K562 (cell line): ENCODE results near the gene NENF. TPM values are rescaled to one million over a fixed set of nuclear protein-coding genes. Genes with fewer than 3 reads are reported as not detected.

Source experiments
- BCOR ChIP-seq: fragments of 450-650 bp; IDR thresholded peaks from 2 replicates; pipeline ENCODE4 v1.6.1; 2016
- BRD4 ChIP-seq: fragments of 200-600 bp; sonication (generic); IDR thresholded peaks from 2 replicates; pipeline ENCODE4 v1.6.1; 2017; ENCODE audit warnings: inconsistent platforms
- CTCF ChIP-seq, 3 experiments: IDR thresholded peaks in 2 of 3; conservative IDR thresholded peaks in 1 of 3; 2 replicates each; pipeline ENCODE4 v1.5.1; 2011 to 2012; ENCODE audit warnings: low read length in 3 of 3, mild to moderate bottlenecking in 3 of 3, control low read depth in 2 of 3, improper control_type of control experiment in 1 of 3, inconsistent platforms in 1 of 3, low read depth in 1 of 3, mixed read lengths in 1 of 3, moderate library complexity in 1 of 3; ENCODE audit not compliant: insufficient read depth in 2 of 3
- CTCFL ChIP-seq: IDR thresholded peaks from 2 replicates; pipeline ENCODE4 v1.6.1; 2011; ENCODE audit warnings: borderline replicate concordance, low read depth, mild to moderate bottlenecking, moderate library complexity, low read length; ENCODE audit not compliant: insufficient read depth, poor library complexity, severe bottlenecking
- DDX20 ChIP-seq: fragments of 450-650 bp; IDR thresholded peaks from 2 replicates; pipeline ENCODE4 v1.6.1; 2016; ENCODE audit warnings: missing genetic modification characterization, low read depth, mild to moderate bottlenecking, missing compliant biosample characterization, moderate library complexity
- EP300 ChIP-seq: IDR thresholded peaks from 2 replicates; pipeline ENCODE4 v1.6.1; 2012; ENCODE audit warnings: low read length, improper control_type of control experiment
- TBL1XR1 ChIP-seq, 2 experiments: IDR thresholded peaks; 2 replicates each; pipeline ENCODE4 v1.6.1; 2012; ENCODE audit warnings: improper control_type of control experiment in 2 of 2, low read length in 2 of 2, mild to moderate bottlenecking in 1 of 2
- U2AF2 ChIP-seq: fragments of 200-400 bp; formaldehyde crosslinking; optimal IDR thresholded peaks from 2 replicates; pipeline ENCODE3; 2017; ENCODE audit warnings: low read depth, mild to moderate bottlenecking, low read length
- ZNF232 ChIP-seq: sonication (generic); formaldehyde crosslinking; IDR thresholded peaks from 2 replicates; pipeline ENCODE4 v1.8.0; 2022; ENCODE audit warnings: mild to moderate bottlenecking, missing genetic modification reagents
- ZNF407 ChIP-seq: fragments of 450-650 bp; IDR thresholded peaks from 2 replicates; pipeline ENCODE4 v1.6.1; 2016; ENCODE audit warnings: low read depth
- ZNF511 ChIP-seq: sonication (generic); formaldehyde crosslinking; IDR thresholded peaks from 2 replicates; pipeline ENCODE4 v1.8.0; 2022; ENCODE audit warnings: mild to moderate bottlenecking, missing genetic modification reagents
- ZNF589 ChIP-seq: fragments of 200-800 bp; sonication (Bioruptor generic); IDR thresholded peaks from 2 replicates; pipeline ENCODE4 v1.6.1; 2016; ENCODE audit warnings: low read depth, missing genetic modification characterization, missing compliant biosample characterization
- polyA plus RNA-seq, 8 experiments: library from polyadenylated mRNA; depleted of rRNA in 4 of 8; stranded (reverse) in 5 of 8; unstranded in 3 of 8; fragments of >200 nt; fragmentation: Nextera tagmentation in 2 of 8; fragmentation: Illumina TruSeq in 1 of 8; extraction: Ambion mirVana in 2 of 8; extraction: Trizol in 1 of 8; gene quantifications; 2 replicates each; pipeline versions ENCODE4 v1.2.1 to v1.2.3, GENCODE V29; 2011 to 2014; ENCODE audit warnings: inconsistent platforms in 1 of 8, missing spikeins in 1 of 8
- total RNA-seq, 7 experiments: library from RNA; depleted of rRNA in 6 of 7; stranded (reverse); fragments of >200 nt in 6 of 7; fragmentation: Illumina TruSeq in 2 of 7; extraction: Trizol in 2 of 7; gene quantifications; 2 replicates each; pipeline versions ENCODE4 v1.2.1 to v1.2.3, GENCODE V29; 2011 to 2021; ENCODE audit warnings: low replicate concordance in 1 of 7

The NENF gene
- total and polyA plus RNA-seq, 9 of the 15 experiments (the other 6 are each of a cell fraction or from before 2014, with no cell fraction given) = 6.1 to 100 (median 72.8) TPM

- TF ChIP-seq CTCFL = no peak
- TF ChIP-seq CTCF (IDR thresholded peaks at IDR 0.05 in 2 of 3, conservative IDR thresholded peaks at IDR 0.05 in 1 of 3; ENCODE audit: insufficient read depth in 2 of 3, low read depth in 1 of 3, low read length in 3 of 3) = no peak
- no peak for TF ChIP-seq BCOR
- TF ChIP-seq EP300 = no peak
- no peak for TF ChIP-seq ZNF511 (CRISPR knock-in tag)
- no peak for TF ChIP-seq BRD4
- TF ChIP-seq ZNF407 = no peak
- TF ChIP-seq ZNF232 (CRISPR knock-in tag) = no peak
- TF ChIP-seq DDX20 = peak; percentile 97
- peak; percentile 100 for TF ChIP-seq ZNF589 (CRISPR knock-in tag)
- TF ChIP-seq TBL1XR1 (IDR thresholded peaks at IDR 0.05; ENCODE audit: low read length in 2 of 2) = no peak
- no peak for TF ChIP-seq U2AF2
Measured at GRCh38 chr1:212477680-212478466, 45.2 kb downstream of the NENF start (continued).
